Right ventricle myocardium inferior (tissue), 1 donor: ENCODE data around the gene UQCR10. TPM values are rescaled to one million over a fixed set of nuclear protein-coding genes. Genes with fewer than 3 reads are reported as not detected.
A peak's percentile ranks its signal among the peaks of the same experiment; 100 is the strongest.

Experiments
- ATAC-seq: fragments of 200-7000 bp; cut with Tn5 transposase; one replicate; pipeline ENCODE4 v1.9.1; 2020; ENCODE audit warnings: mild to moderate bottlenecking, moderate library complexity
- DNase-seq: peaks from one replicate; pipeline ENCODE4 v3.0.0; 2021; ENCODE audit errors: missing footprints
- intact Hi-C: fragments of 100-400 bp; cut with DNase I; formaldehyde crosslinking; loops from one replicate; pipeline ENCODE4 v1.11.0; 2022
- total RNA-seq: library from RNA; stranded (reverse); fragmentation: NEBNext Ultra II Directional; extraction: Animal tissue kit (Norgen Biotek cat#: 25700); gene quantifications from one replicate; pipeline ENCODE4 v1.2.1, GENCODE V29; 2021
- donor health status: DM: no; HTN: yes; CAD: no; lungs with severe emphysema.

Gene UQCR10
- total RNA-seq, 1 donor from 2014 or later, result 381 TPM

- no peak for ATAC-seq
- intact Hi-C loops, result no loop called here
- DNase-seq, result no peak
Measured at GRCh38 chr22:29786031-29786430, 18.9 kb downstream of the UQCR10 start.

DNA sequence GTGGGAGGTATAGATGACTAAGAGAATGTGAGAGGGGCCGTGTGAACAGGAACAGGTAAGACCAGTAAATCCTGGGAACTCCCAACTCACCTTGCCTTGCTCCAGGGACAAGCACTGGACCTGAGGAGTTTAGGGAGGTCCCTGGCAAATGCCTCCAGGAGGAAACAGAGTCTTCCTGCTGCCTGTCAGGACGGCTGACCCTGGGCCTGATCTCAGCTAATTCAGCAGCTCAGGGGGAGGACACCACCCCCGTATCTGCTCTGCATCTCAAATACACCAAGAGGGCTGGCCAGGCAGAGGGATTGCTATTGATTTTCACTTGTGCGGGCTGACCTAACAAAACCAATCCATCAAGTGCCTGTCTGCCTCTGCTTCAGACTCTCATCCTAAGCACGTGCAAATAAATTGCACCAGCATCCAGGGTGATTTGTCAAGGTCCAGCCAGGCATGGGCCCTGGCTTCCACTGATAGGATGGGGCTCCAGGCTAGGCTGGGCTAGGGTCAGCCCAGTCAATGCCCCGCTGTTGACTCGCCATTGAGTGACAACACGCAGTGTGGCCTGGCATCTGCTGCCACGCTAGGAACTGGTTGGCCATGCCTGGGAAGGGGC is 20.3 kb downstream of the UQCR10 start:
- no peak for DNase-seq
- intact Hi-C loops, result no loop called here
- no peak for ATAC-seq

GRCh38 chr22:29788339-29789279 is 21.4 kb downstream of the UQCR10 start:
- intact Hi-C loops, result no loop called here
- DNase-seq (no peak), ATAC-seq (no peak)

GRCh38 chr22:29790061-29790460 is 22.9 kb downstream of the UQCR10 start:
- ATAC-seq (no peak), DNase-seq (no peak)
- intact Hi-C loops, result no loop called here

GRCh38 chr22:29793396-29793795 is 26.2 kb downstream of the UQCR10 start:
- ATAC-seq, result no peak
- no peak for DNase-seq
- intact Hi-C loops, result no loop called here

GRCh38 chr22:29795663-29796062 is 28.5 kb downstream of the UQCR10 start:
- DNase-seq (no peak), ATAC-seq (no peak)
- intact Hi-C loops, result no loop called here

- intact Hi-C loops, result no loop called here
- no peak for DNase-seq
- ATAC-seq, result no peak
Measured at GRCh38 chr22:29797351-29797750, 30.2 kb downstream of the UQCR10 start.

GRCh38 chr22:29798318-29798717 is 31.1 kb downstream of the UQCR10 start:
- ATAC-seq, result no peak
- no peak for DNase-seq
- intact Hi-C loops, result no loop called here

DNA sequence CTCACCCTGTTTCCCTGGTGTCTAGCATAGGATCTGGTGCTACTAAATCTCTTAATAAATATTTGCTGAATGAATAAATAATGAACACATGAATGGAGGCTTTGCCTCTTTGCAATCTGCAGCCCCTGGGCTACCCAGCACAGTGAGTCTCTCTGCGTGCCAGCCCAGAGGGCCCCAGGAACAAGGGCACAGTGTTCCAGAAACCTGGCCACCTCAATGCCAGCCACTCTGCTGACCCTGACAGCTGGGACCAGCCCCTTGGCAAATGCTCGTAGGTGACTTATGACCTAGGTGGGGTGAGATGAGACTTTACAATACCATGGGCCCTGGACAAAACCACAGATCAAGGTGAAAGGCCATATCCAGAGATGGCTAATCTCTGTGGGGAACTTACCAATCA is 31.6 kb downstream of the UQCR10 start:
- intact Hi-C loops, result no loop called here
- DNase-seq, result no peak
- peak; percentile 66 for ATAC-seq

GRCh38 chr22:29799217-29799680 is 32.1 kb downstream of the UQCR10 start:
- peak; percentile 96 for ATAC-seq
- intact Hi-C loops, result no loop called here
- DNase-seq, result peak; percentile 95

DNA sequence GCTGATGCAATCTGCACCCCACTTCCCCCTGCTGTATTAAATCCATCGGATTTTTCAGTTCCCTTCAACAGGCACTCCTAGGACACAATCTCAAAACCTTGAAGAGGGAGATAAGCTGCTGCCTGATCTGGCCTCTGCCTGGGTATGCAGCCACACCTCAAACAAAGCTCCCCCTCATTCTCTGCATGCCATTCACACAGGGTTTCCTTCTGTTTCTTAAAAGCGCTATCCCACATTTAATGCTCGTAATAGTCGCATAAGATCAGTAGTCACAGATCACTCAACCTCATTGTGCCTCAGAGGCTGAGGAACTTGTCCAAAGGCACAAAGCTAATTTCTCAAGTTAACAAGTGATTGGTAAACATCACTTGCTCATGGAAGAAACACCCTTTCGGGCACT is 34.0 kb downstream of the UQCR10 start:
- intact Hi-C loops, result no loop called here
- no peak for ATAC-seq

DNA sequence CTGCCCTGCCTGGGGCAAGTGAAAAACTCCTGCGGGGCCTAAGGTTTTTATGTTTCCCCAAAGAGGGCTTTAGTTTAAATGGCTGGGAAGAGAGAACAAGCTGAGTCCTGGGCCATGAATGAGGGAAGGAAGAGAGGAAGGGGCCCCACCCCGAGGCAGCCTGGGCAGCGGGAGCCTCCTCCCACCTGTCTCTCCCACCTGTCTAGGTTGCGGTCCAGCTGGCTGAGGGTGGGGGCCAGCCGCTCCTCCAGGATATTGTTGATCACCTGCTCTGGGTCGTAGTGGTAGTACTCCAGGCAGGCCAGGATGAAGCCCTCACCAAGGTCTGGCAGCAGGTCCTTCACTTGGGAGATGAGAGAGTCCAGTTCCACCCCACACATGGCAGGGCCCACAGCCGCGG is 34.6 kb downstream of the UQCR10 start:
- ATAC-seq (no peak), DNase-seq (no peak)
- intact Hi-C loops, result no loop called here

More for the DNA sequence above, 34.0 kb downstream of the UQCR10 start:
- DNase-seq, result no peak

DNA sequence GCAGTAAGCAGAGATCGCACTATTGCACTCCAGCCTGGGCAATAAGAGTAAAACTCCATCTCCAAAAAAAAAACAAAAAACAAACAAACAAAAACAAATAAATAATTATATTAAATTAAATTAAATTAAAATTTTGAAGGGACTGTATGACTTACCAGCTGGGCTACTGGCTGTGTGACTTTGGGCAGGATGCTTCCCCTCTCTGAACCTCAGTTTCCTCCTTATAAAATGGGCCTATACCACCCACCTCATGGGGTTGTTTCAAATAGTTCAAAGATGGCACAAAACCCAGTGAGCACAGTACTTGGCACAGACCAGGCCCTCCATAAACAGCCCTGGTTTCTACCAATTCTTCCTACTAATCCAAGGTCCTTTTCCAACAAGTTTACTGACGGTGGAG is 36.0 kb downstream of the UQCR10 start:
- DNase-seq, result no peak
- intact Hi-C loops, result no loop called here
- no peak for ATAC-seq

GRCh38 chr22:29804985-29805384 is 37.8 kb downstream of the UQCR10 start:
- intact Hi-C loops, result no loop called here
- ATAC-seq, result no peak
- DNase-seq, result no peak

DNA sequence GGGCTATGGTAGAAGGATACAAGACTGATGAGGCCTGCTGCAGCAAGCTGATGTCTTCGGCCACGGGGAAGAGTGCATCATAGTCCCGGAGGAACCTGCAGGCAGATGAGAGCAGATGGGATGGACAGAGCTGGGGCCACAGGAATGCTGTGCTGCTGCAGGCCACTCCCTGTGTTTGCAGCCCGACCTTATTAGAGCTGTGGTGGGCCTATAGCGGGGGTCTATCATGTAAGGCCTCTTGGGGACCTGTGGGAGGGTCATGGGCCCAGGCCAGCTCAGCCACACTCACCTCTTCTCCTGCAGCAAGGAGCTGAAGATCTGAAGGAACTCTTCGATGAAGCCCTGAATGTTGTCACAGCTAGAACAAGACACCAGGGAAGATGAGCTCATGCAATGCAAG is 39.0 kb downstream of the UQCR10 start:
- intact Hi-C loops, result no loop called here
- no peak for DNase-seq
- no peak for ATAC-seq

GRCh38 chr22:29810216-29810615 is 43.0 kb downstream of the UQCR10 start:
- no peak for DNase-seq
- intact Hi-C loops, result no loop called here
- ATAC-seq, result no peak

GRCh38 chr22:29811377-29811776 is 44.2 kb downstream of the UQCR10 start:
- ATAC-seq (no peak), DNase-seq (no peak)
- intact Hi-C loops, result no loop called here

DNA sequence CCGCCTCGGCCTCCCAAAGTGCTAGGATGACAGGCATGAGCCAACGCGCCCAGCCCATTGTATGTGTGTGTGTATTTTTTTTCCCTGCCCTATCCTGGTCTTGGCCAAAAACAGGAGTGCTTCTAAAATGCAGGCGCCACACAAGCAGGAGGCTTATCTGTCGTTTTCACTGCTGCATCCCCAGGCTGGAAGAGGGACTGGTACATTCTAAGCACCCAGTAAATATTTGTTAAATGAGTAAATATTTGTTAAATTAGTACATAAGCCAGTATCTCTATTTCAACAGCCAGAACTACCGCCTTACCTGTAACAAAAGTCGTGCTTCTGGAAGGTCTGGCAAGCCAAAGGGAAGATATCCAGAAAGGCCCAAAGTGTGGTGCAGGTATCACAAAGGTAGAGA is 46.0 kb downstream of the UQCR10 start:
- no peak for DNase-seq
- no peak for ATAC-seq
- intact Hi-C loops, result no loop called here

DNA sequence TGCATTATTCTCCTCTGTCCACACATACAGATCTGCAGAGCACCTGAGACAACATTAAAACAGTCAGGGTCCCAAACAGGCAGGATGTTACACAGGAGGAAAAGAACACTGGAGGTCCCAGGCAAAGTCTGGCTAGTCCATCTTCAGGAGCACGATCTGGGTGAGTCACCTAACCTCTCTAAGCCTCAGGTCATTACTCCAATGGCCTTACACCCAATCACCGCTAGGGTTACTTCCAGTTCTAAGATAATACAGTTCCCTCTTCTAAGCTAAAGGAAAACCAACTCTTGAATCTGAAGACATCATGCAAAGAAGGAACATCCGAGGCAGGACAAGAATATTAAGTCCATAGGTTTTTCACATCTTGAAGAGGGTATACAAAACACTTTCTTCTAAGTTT is 46.4 kb downstream of the UQCR10 start:
- intact Hi-C loops, result no loop called here
- DNase-seq, result no peak
- no peak for ATAC-seq

- intact Hi-C loops, result no loop called here
- DNase-seq, result no peak
- ATAC-seq, result no peak
Measured at GRCh38 chr22:29814003-29814402, 46.8 kb downstream of the UQCR10 start.
